Breast epithelium (tissue), 4 donors: Measurements from ENCODE around the gene FOXE3. TPM values are rescaled to one million over a fixed set of nuclear protein-coding genes. Genes with fewer than 3 reads are reported as not detected.

Experiments
- DNase-seq, 2 donors: peaks; one replicate each; pipeline ENCODE4 v3.0.0-alpha.2; 2019; ENCODE audit warnings: low spot score in 2 of 2
- H3K27ac ChIP-seq, 2 donors: fragments of 200-600 bp; sonication (generic) in 1 of 2; one replicate each; pipeline ENCODE4 v1.5.1; 2016 to 2019; ENCODE audit warnings: mild to moderate bottlenecking in 1 of 2
- H3K27me3 ChIP-seq, 2 donors: fragments of 200-600 bp; sonication (generic) in 1 of 2; one replicate each; pipeline versions ENCODE4 v1.5.1 to v1.6.0; 2017 to 2019; ENCODE audit warnings: control low read depth in 1 of 2, mild to moderate bottlenecking in 1 of 2
- H3K36me3 ChIP-seq: fragments of 200-600 bp; one replicate; pipeline ENCODE4 v1.5.1; 2019
- H3K4me1 ChIP-seq, 2 donors: fragments of 200-600 bp; sonication (generic); one replicate each; pipeline ENCODE4 v1.5.1; 2016 to 2019; ENCODE audit warnings: control low read depth in 1 of 2
- H3K4me3 ChIP-seq, 3 donors: fragments of 200-600 bp; sonication (generic); 1 replicate in 2 of 3; 2 replicates in 1 of 3; pipeline ENCODE4 v1.5.1; 2016 to 2019; ENCODE audit warnings: mild to moderate bottlenecking in 3 of 3, moderate library complexity in 2 of 3
- H3K9me3 ChIP-seq, 2 donors: fragments of 200-600 bp; sonication (generic) in 1 of 2; one replicate each; pipeline ENCODE4 v1.5.1; 2016 to 2019; ENCODE audit warnings: control low read depth in 1 of 2
- POLR2A ChIP-seq: fragments of 450-650 bp; IDR thresholded peaks from one replicate; pipeline ENCODE4 v1.6.1; 2016; ENCODE audit warnings: antibody characterized with exemption, mild to moderate bottlenecking, moderate library complexity
- POLR2AphosphoS5 ChIP-seq, 3 donors: sonication (generic); formaldehyde crosslinking; IDR thresholded peaks; one replicate each; pipeline ENCODE4 v1.6.1; 2017; ENCODE audit warnings: antibody characterized with exemption in 3 of 3
- intact Hi-C: fragments of 100-400 bp; cut with DNase I; formaldehyde crosslinking; loops from one replicate; pipeline ENCODE4 v1.15.1; 2023; ENCODE audit warnings: low total_unique reads
- total RNA-seq, 3 donors: library from RNA; depleted of rRNA; stranded (reverse); fragments of >200 nt; gene quantifications; one replicate each; pipeline ENCODE4 v1.1.0, GENCODE V29; 2016
- TF ChIP-seq, protein P1 (sequence below), 3 donors: fragments of 450-650 bp; IDR thresholded peaks; one replicate each; pipeline ENCODE4 v1.5.1; 2016 to 2017; ENCODE audit warnings: antibody characterized with exemption in 3 of 3, mild to moderate bottlenecking in 3 of 3, moderate library complexity in 3 of 3

FOXE3 gene
- total RNA-seq = not detected

GRCh38 chr1:47415728-47416318 is at the start of gene FOXE3:
FOXE3 (plus strand) TSS chr1:47416285; CDS start chr1:47416316, 31 bp downstream.
- Histone ChIP-seq H3K27me3 (peaks cover 2 to 31% of the 10 kb centered on the region in 2 donors), H3K4me3 (peak within 1 kb of the TSS; percentile 11 to 64 (median 28)), H3K4me1 (no peaks in the 10 kb centered on the region), H3K9me3 (no peaks in the 10 kb centered on the region), H3K36me3 (no peaks in the 10 kb centered on the region), H3K27ac (no peak within 1 kb of the TSS)
- intact Hi-C loops = no loop called here
- TF ChIP-seq, protein P1, sequence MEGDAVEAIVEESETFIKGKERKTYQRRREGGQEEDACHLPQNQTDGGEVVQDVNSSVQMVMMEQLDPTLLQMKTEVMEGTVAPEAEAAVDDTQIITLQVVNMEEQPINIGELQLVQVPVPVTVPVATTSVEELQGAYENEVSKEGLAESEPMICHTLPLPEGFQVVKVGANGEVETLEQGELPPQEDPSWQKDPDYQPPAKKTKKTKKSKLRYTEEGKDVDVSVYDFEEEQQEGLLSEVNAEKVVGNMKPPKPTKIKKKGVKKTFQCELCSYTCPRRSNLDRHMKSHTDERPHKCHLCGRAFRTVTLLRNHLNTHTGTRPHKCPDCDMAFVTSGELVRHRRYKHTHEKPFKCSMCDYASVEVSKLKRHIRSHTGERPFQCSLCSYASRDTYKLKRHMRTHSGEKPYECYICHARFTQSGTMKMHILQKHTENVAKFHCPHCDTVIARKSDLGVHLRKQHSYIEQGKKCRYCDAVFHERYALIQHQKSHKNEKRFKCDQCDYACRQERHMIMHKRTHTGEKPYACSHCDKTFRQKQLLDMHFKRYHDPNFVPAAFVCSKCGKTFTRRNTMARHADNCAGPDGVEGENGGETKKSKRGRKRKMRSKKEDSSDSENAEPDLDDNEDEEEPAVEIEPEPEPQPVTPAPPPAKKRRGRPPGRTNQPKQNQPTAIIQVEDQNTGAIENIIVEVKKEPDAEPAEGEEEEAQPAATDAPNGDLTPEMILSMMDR (IDR thresholded peaks at IDR 0.05) = no peak
- TF ChIP-seq POLR2A = no peak
- TF ChIP-seq POLR2AphosphoS5 (IDR thresholded peaks at IDR 0.05) = no peak
- no peak for DNase-seq

GRCh38 chr1:47367651-47368050 is 48.4 kb upstream of the FOXE3 start:
- Histone ChIP-seq H3K4me1 (no peaks in the 10 kb centered on the region), H3K27me3 (no peaks in the 10 kb centered on the region), H3K36me3 (no peaks in the 10 kb centered on the region), H3K9me3 (no peaks in the 10 kb centered on the region), H3K27ac (no peak overlapping the region), H3K4me3 (no peak overlapping the region)
- intact Hi-C loops = loop anchor here (2.0 kb wide), 1 partner anchor 47 kb away; no protein-coding TSS in a partner anchor
- TF ChIP-seq POLR2AphosphoS5 (IDR thresholded peaks at IDR 0.05) (no peak), POLR2A (no peak)
- TF ChIP-seq, protein P1 (IDR thresholded peaks at IDR 0.05) = no peak
- DNase-seq = no peak

DNA sequence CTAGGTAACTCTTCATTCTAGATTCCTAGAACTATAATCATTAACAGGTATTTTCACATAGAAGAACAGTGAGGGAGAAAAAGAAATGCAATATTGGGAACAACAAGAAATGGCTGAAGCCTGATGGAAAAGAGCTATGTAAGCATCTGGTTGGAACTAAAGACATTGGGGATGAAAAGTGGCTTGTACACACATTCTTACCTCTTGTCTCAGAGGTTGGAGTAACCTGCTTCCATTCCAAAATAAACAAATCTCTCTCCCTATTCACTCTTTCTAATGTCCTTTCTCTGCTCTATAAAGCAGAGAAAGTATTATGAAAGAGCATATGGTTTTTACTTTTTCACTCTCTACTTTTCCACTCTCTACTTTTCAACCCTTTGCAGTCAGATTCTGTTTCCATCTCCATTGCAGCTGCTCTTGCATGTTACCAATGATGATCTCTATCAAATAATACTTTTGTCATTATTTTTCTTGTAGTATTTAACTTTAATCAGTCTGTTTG is 45.0 kb upstream of the FOXE3 start:
- intact Hi-C loops = no loop called here
- Histone ChIP-seq H3K36me3 (peaks cover 5% of the 10 kb centered on the region), H3K27ac (no peak overlapping the region), H3K9me3 (no peaks in the 10 kb centered on the region), H3K4me1 (no peaks in the 10 kb centered on the region), H3K27me3 (no peaks in the 10 kb centered on the region), H3K4me3 (no peak overlapping the region)
- DNase-seq = no peak
- TF ChIP-seq POLR2A = no peak
- TF ChIP-seq, protein P1 (IDR thresholded peaks at IDR 0.05) = no peak
- no peak for TF ChIP-seq POLR2AphosphoS5 (IDR thresholded peaks at IDR 0.05)

GRCh38 chr1:47374501-47374900 is 41.6 kb upstream of the FOXE3 start:
- Histone ChIP-seq H3K36me3 (peaks cover 5% of the 10 kb centered on the region), H3K4me3 (no peak overlapping the region), H3K4me1 (no peaks in the 10 kb centered on the region), H3K9me3 (no peaks in the 10 kb centered on the region), H3K27ac (no peak overlapping the region), H3K27me3 (no peaks in the 10 kb centered on the region)
- intact Hi-C loops = no loop called here
- TF ChIP-seq, protein P1 (IDR thresholded peaks at IDR 0.05) = no peak
- TF ChIP-seq POLR2AphosphoS5 (IDR thresholded peaks at IDR 0.05) (no peak), POLR2A (no peak)
- no peak for DNase-seq

DNA sequence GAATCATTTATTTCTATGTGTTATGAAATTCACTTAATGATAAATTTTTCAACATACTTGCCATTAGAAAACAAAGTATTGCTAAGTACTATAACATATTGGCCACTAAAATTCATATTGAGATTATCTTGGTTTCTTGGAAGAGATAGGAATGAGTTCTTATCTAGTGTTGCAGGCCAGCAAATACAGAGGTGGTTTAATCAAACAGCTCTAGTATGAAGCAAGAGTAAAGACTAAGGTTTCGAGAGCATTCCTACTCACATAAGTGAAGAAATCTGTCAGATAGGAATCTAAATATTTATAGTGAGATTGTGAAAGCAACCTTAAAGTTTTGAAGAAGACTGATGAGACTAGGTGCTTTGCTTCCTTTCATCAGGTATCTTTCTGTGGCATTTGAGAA is 37.9 kb upstream of the FOXE3 start:
- H3K4me3 ChIP-seq = no peak overlapping the region
- intact Hi-C loops = no loop called here
- no peaks in the 10 kb centered on the region for H3K9me3 ChIP-seq
- no peaks in the 10 kb centered on the region for H3K4me1 ChIP-seq
- H3K27ac ChIP-seq = no peak overlapping the region
- peaks cover 2% of the 10 kb centered on the region for H3K36me3 ChIP-seq
- no peak for TF ChIP-seq POLR2A
- TF ChIP-seq, protein P1 (IDR thresholded peaks at IDR 0.05) = no peak
- no peak for TF ChIP-seq POLR2AphosphoS5 (IDR thresholded peaks at IDR 0.05)
- H3K27me3 ChIP-seq = no peaks in the 10 kb centered on the region
- DNase-seq = no peak
